Measurements from ENCODE around the gene KRTAP10-7.

DNA sequence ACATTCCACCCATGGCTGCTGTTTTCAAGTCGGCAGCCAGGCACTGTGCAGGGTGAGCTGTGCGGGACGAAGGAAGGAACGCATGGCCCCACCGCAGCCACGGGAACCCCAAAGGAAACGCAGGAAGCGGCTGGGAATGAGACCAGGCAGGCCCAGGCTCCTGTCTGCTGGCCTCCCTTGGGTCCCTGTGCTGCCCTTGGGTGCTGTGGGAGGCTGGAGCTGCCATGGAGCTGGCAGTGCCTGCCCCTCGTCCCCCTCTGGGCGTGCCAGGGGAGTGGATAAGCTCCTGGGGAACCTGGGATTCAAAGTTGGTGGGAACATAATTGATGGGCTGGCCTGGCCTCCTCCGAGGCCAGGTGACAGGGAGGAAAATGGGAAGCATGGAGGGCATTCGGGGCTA lies 32.1 kb upstream of the KRTAP10-7 start:
- TF ChIP-seq, protein P1, sequence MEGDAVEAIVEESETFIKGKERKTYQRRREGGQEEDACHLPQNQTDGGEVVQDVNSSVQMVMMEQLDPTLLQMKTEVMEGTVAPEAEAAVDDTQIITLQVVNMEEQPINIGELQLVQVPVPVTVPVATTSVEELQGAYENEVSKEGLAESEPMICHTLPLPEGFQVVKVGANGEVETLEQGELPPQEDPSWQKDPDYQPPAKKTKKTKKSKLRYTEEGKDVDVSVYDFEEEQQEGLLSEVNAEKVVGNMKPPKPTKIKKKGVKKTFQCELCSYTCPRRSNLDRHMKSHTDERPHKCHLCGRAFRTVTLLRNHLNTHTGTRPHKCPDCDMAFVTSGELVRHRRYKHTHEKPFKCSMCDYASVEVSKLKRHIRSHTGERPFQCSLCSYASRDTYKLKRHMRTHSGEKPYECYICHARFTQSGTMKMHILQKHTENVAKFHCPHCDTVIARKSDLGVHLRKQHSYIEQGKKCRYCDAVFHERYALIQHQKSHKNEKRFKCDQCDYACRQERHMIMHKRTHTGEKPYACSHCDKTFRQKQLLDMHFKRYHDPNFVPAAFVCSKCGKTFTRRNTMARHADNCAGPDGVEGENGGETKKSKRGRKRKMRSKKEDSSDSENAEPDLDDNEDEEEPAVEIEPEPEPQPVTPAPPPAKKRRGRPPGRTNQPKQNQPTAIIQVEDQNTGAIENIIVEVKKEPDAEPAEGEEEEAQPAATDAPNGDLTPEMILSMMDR (IDR thresholded peaks at IDR 0.05; ENCODE audit: low read depth, low read length) = no peak
- TF ChIP-seq EZH2phosphoT487 (IDR thresholded peaks at IDR 0.05; ENCODE audit: low read depth) = no peak

Measured in OCI-LY3 (cell line).